ENCODE measurements around the gene IL20RA.

- TF ChIP-seq, protein P1, sequence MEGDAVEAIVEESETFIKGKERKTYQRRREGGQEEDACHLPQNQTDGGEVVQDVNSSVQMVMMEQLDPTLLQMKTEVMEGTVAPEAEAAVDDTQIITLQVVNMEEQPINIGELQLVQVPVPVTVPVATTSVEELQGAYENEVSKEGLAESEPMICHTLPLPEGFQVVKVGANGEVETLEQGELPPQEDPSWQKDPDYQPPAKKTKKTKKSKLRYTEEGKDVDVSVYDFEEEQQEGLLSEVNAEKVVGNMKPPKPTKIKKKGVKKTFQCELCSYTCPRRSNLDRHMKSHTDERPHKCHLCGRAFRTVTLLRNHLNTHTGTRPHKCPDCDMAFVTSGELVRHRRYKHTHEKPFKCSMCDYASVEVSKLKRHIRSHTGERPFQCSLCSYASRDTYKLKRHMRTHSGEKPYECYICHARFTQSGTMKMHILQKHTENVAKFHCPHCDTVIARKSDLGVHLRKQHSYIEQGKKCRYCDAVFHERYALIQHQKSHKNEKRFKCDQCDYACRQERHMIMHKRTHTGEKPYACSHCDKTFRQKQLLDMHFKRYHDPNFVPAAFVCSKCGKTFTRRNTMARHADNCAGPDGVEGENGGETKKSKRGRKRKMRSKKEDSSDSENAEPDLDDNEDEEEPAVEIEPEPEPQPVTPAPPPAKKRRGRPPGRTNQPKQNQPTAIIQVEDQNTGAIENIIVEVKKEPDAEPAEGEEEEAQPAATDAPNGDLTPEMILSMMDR (IDR thresholded peaks at IDR 0.05): no peak
- TF ChIP-seq POLR2AphosphoS5 (IDR thresholded peaks at IDR 0.05): no peak
- TF ChIP-seq POLR2A (IDR thresholded peaks at IDR 0.05): no peak
- no peak for TF ChIP-seq EP300 (IDR thresholded peaks at IDR 0.05)
Observed at GRCh38 chr6:137020776-137021175, 24.0 kb downstream of the IL20RA start.
